CD4-positive, alpha-beta memory T cell (primary cell): Measurements from ENCODE around the gene CD180. TPM values are rescaled to one million over a fixed set of nuclear protein-coding genes. Genes with fewer than 3 reads are reported as not detected.

ENCODE experiments used
- CTCF ChIA-PET: fragments of 350-600 bp; sonication (Branson Sonifier 250); formaldehyde crosslinking; loops from one replicate; lab custom pipeline; 2021; ENCODE audit warnings: inconsistent platforms; ENCODE audit not compliant: partially characterized antibody; lab: Charles Lee
- POLR2A ChIA-PET: fragments of 350-600 bp; sonication (Branson Sonifier 250); formaldehyde crosslinking; loops from one replicate; lab custom pipeline; 2021; ENCODE audit not compliant: partially characterized antibody; lab: Charles Lee
- DNase-seq, 5 donors: peaks; one replicate each; pipeline versions ENCODE4 v3.0.0 to v3.0.0-alpha.2; 2020 to 2022; ENCODE audit warnings: mixed read lengths in 1 of 5
- H3K27ac ChIP-seq: one replicate; pipeline ENCODE4 v1.7.0; 2013; ENCODE audit warnings: low read depth, low read length
- H3K27me3 ChIP-seq: 2 replicates; pipeline ENCODE4 v1.7.0; 2013; ENCODE audit warnings: mild to moderate bottlenecking, low read length, moderate library complexity; ENCODE audit not compliant: insufficient read depth
- H3K36me3 ChIP-seq: 2 replicates; pipeline ENCODE4 v1.7.0; 2013; ENCODE audit warnings: mild to moderate bottlenecking, low read length, moderate library complexity; ENCODE audit not compliant: insufficient read depth
- H3K4me1 ChIP-seq: 2 replicates; pipeline ENCODE4 v1.7.0; 2013; ENCODE audit warnings: mild to moderate bottlenecking, low read length, moderate library complexity; ENCODE audit not compliant: insufficient read depth
- H3K4me3 ChIP-seq, 2 donors: one replicate each; pipeline ENCODE4 v1.7.0; 2013; ENCODE audit warnings: low read length in 2 of 2, mild to moderate bottlenecking in 1 of 2
- H3K9me3 ChIP-seq, 2 donors: one replicate each; pipeline ENCODE4 v1.7.0; 2013; ENCODE audit warnings: low read length in 2 of 2, control low read depth in 1 of 2; ENCODE audit not compliant: control insufficient read depth in 1 of 2
- H3K27ac Mint-ChIP-seq, 7 donors: one replicate each; pipeline ENCODE4 v1.8.0; 2020 to 2021; ENCODE audit warnings: mixed read lengths in 7 of 7, mild to moderate bottlenecking in 6 of 7, inconsistent platforms in 3 of 7, moderate library complexity in 3 of 7
- H3K27me3 Mint-ChIP-seq, 2 donors: one replicate each; pipeline ENCODE4 v1.8.0; 2020 to 2021; ENCODE audit warnings: mixed read lengths in 2 of 2
- H3K36me3 Mint-ChIP-seq, 2 donors: one replicate each; pipeline ENCODE4 v1.8.0; 2020 to 2021; ENCODE audit warnings: mixed read lengths in 2 of 2, inconsistent platforms in 1 of 2, mild to moderate bottlenecking in 1 of 2
- H3K4me1 Mint-ChIP-seq, 4 donors: one replicate each; pipeline ENCODE4 v1.8.0; 2020 to 2021; ENCODE audit warnings: mixed read lengths in 4 of 4, mild to moderate bottlenecking in 1 of 4
- H3K4me3 Mint-ChIP-seq, 8 donors: one replicate each; pipeline ENCODE4 v1.8.0; 2020 to 2021; ENCODE audit warnings: mixed read lengths in 8 of 8, mild to moderate bottlenecking in 7 of 8, moderate library complexity in 6 of 8, inconsistent platforms in 3 of 8
- H3K9me3 Mint-ChIP-seq, 8 donors: one replicate each; pipeline ENCODE4 v1.8.0; 2020 to 2021; ENCODE audit warnings: mixed read lengths in 8 of 8, mild to moderate bottlenecking in 5 of 8, inconsistent platforms in 3 of 8, moderate library complexity in 1 of 8
- intact Hi-C: fragments of 100-400 bp; cut with micrococcal nuclease; formaldehyde crosslinking; loops from one replicate; pipeline ENCODE4 v1.15.1; 2023
- polyA plus RNA-seq, 2 donors: library from polyadenylated mRNA; unstranded; fragments of 300-500 nt; fragmentation: Illumina TruSeq; gene quantifications; one replicate each; pipeline ENCODE4 v1.2.3, GENCODE V29; 2021
- total RNA-seq, 2 experiments: library from RNA; stranded (reverse); gene quantifications; one replicate each; pipeline ENCODE4 v1.2.3, GENCODE V29; 2021

Gene CD180
- total and polyA plus RNA-seq, 4 experiments from 2014 or later, result 0.25 to 0.52 (median 0.50) TPM; not detected in 1

DNA sequence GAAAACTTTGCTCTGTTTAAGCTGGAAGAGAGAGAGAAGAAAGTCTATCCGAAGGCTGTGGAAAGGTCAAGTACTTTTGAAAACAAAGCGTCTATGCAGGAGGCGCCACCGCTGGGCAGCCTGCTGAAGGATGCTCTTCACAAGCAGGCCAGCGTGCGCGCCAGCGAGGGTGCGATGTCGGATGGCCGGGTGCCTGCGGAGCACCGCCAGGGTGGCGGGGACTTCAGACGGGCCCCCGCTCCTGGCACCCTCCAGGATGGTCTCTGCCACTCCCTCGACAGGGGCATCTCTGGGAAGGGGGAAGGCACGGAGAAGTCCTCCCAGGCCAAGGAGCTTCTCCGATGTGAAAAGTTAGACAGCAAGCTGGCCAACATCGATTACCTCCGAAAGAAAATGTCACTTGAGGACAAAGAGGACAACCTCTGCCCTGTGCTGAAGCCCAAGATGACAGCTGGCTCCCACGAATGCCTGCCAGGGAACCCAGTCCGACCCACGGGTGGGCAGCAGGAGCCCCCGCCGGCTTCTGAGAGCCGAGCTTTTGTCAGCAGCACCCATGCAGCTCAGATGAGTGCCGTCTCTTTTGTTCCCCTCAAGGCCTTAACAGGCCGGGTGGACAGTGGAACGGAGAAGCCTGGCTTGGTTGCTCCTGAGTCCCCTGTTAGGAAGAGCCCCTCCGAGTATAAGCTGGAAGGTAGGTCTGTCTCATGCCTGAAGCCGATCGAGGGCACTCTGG is 32.6 kb downstream of the CD180 start:
- H3K27ac ChIP-seq, result peak overlapping the region; percentile 86
- H3K9me3 Mint-ChIP-seq, result peaks cover 0 to 2% (median 0%) of the 10 kb centered on the region in 8 donors
- H3K27me3 Mint-ChIP-seq, result no peaks in the 10 kb centered on the region
- no peak for DNase-seq
- peak overlapping the region in 1 of 2 donors; percentile 66 for H3K4me3 ChIP-seq
- no peaks in the 10 kb centered on the region for H3K9me3 ChIP-seq
- H3K27me3 ChIP-seq, result no peaks in the 10 kb centered on the region
- peak overlapping the region; percentile 89 to 96 (median 92) for H3K4me3 Mint-ChIP-seq
- CTCF ChIA-PET, result interaction anchor here (0.8 to 18.1 kb wide), 5 partner anchors 9 to 46 kb away, joined by 3 to 851 read pairs (median 6); partner anchors contain the start of gene CD180
- no peaks in the 10 kb centered on the region for H3K36me3 ChIP-seq
- H3K4me1 Mint-ChIP-seq, result peaks cover 57 to 93% (median 77%) of the 10 kb centered on the region in 4 donors
- intact Hi-C loops, result loop anchor here (10.0 kb wide), 1 partner anchor 1091 kb away; no protein-coding TSS in a partner anchor
- H3K4me1 ChIP-seq, result peaks cover 98% of the 10 kb centered on the region
- H3K27ac Mint-ChIP-seq, result peak overlapping the region; percentile 86 to 98 (median 97)
- peaks cover 22 to 26% of the 10 kb centered on the region in 2 donors for H3K36me3 Mint-ChIP-seq
- POLR2A ChIA-PET, result interaction anchor here (0.6 to 19.4 kb wide), 9 partner anchors 15 to 1137 kb away, joined by 3 to 703 read pairs (median 10); partner anchors contain the start of gene CD180

DNA sequence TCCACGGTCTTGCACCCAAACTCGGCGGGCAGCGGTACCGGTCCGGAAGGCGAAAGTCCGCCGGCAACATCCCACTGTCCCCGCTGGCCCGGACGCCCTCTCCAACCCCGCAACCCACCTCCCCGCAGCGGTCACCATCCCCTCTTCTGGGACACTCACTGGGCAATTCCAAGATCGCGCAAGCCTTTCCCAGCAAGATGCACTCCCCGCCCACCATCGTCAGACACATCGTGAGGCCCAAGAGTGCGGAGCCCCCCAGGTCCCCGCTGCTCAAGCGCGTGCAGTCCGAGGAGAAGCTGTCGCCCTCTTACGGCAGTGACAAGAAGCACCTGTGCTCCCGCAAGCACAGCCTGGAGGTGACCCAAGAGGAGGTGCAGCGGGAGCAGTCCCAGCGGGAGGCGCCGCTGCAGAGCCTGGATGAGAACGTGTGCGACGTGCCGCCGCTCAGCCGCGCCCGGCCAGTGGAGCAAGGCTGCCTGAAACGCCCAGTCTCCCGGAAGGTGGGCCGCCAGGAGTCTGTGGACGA is 33.3 kb downstream of the CD180 start:
- H3K4me1 ChIP-seq, result peaks cover 96% of the 10 kb centered on the region
- CTCF ChIA-PET, result interaction anchor here (0.8 to 18.1 kb wide), 5 partner anchors 8 to 1053 kb away, joined by 3 to 851 read pairs (median 5); partner anchors contain the start of genes CD180 and PIK3R1
- peak overlapping the region; percentile 73 to 90 (median 81) for H3K4me3 Mint-ChIP-seq
- no peaks in the 10 kb centered on the region for H3K9me3 ChIP-seq
- DNase-seq, result no peak
- no peaks in the 10 kb centered on the region for H3K36me3 ChIP-seq
- H3K36me3 Mint-ChIP-seq, result peaks cover 22 to 26% of the 10 kb centered on the region in 2 donors
- POLR2A ChIA-PET, result interaction anchor here (0.6 to 19.4 kb wide), 6 partner anchors 9 to 1138 kb away, joined by 3 to 703 read pairs (median 62); partner anchors contain the start of gene CD180
- peak overlapping the region; percentile 86 for H3K27ac ChIP-seq
- no peaks in the 10 kb centered on the region for H3K27me3 ChIP-seq
- peaks cover 55 to 94% (median 75%) of the 10 kb centered on the region in 4 donors for H3K4me1 Mint-ChIP-seq
- peak overlapping the region; percentile 42 to 98 (median 94) for H3K27ac Mint-ChIP-seq
- no peaks in the 10 kb centered on the region for H3K27me3 Mint-ChIP-seq
- H3K9me3 Mint-ChIP-seq, result peaks cover 0 to 2% (median 0%) of the 10 kb centered on the region in 8 donors
- H3K4me3 ChIP-seq, result no peak overlapping the region
- intact Hi-C loops, result loop anchor here (10.0 kb wide), 1 partner anchor 1092 kb away; no protein-coding TSS in a partner anchor

- ChIA-PET POLR2A (interaction anchor here (0.6 to 19.4 kb wide), 8 partner anchors 18 to 1119 kb away, joined by 4 to 703 read pairs (median 10); partner anchors contain the start of genes CD180 and PIK3R1), CTCF (interaction anchor here (1.1 to 18.1 kb wide), 5 partner anchors 16 to 1092 kb away, joined by 3 to 851 read pairs (median 4); partner anchors contain the start of gene CD180)
- H3K27ac ChIP-seq, result peak overlapping the region; percentile 86
- H3K4me3 ChIP-seq, result peak overlapping the region in 1 of 2 donors; percentile 38
- H3K36me3 ChIP-seq, result no peaks in the 10 kb centered on the region
- peaks cover 52 to 94% (median 74%) of the 10 kb centered on the region in 4 donors for H3K4me1 Mint-ChIP-seq
- H3K36me3 Mint-ChIP-seq, result peaks cover 22 to 26% of the 10 kb centered on the region in 2 donors
- no peaks in the 10 kb centered on the region for H3K9me3 ChIP-seq
- no peaks in the 10 kb centered on the region for H3K27me3 Mint-ChIP-seq
- DNase-seq, result no peak
- peaks cover 0 to 2% (median 0%) of the 10 kb centered on the region in 8 donors for H3K9me3 Mint-ChIP-seq
- H3K27me3 ChIP-seq, result no peaks in the 10 kb centered on the region
- H3K27ac Mint-ChIP-seq, result peak overlapping the region; percentile 80 to 98 (median 90)
- intact Hi-C loops, result loop anchor here (1.0 to 10.0 kb wide), 2 partner anchors 46 to 1093 kb away; no protein-coding TSS in a partner anchor
- H3K4me3 Mint-ChIP-seq, result peak overlapping the region; percentile 73 to 90 (median 81)
- H3K4me1 ChIP-seq, result peaks cover 96% of the 10 kb centered on the region
These were observed 34.8 kb downstream of the CD180 start for GRCh38 chr5:67161767-67162166.

- DNase-seq, result peak; percentile 43 to 79 (median 58)
- H3K4me3 Mint-ChIP-seq, result peak overlapping the region; percentile 73 to 90 (median 81)
- Histone ChIP-seq H3K4me3 (peak overlapping the region in 1 of 2 donors; percentile 29), H3K4me1 (peaks cover 94% of the 10 kb centered on the region), H3K9me3 (no peaks in the 10 kb centered on the region), H3K36me3 (no peaks in the 10 kb centered on the region), H3K27me3 (no peaks in the 10 kb centered on the region), H3K27ac (peak overlapping the region; percentile 86)
- no peaks in the 10 kb centered on the region for H3K27me3 Mint-ChIP-seq
- intact Hi-C loops, result loop anchor here (1.0 to 10.0 kb wide), 2 partner anchors 46 to 1094 kb away; no protein-coding TSS in a partner anchor
- H3K4me1 Mint-ChIP-seq, result peaks cover 56 to 96% (median 75%) of the 10 kb centered on the region in 4 donors
- H3K27ac Mint-ChIP-seq, result peak overlapping the region; percentile 80 to 98 (median 90)
- peaks cover 20 to 24% of the 10 kb centered on the region in 2 donors for H3K36me3 Mint-ChIP-seq
- ChIA-PET POLR2A (interaction anchor here (0.6 to 19.4 kb wide), 8 partner anchors 19 to 1119 kb away, joined by 4 to 703 read pairs (median 11); partner anchors contain the start of genes CD180 and PIK3R1), CTCF (interaction anchor here (1.0 to 18.1 kb wide), 4 partner anchors 21 to 1092 kb away, joined by 4 to 851 read pairs (median 4); partner anchors contain the start of gene CD180)
- H3K9me3 Mint-ChIP-seq, result peaks cover 0 to 2% (median 0%) of the 10 kb centered on the region in 8 donors
These were observed 35.6 kb downstream of the CD180 start for GRCh38 chr5:67160985-67161384.

DNA sequence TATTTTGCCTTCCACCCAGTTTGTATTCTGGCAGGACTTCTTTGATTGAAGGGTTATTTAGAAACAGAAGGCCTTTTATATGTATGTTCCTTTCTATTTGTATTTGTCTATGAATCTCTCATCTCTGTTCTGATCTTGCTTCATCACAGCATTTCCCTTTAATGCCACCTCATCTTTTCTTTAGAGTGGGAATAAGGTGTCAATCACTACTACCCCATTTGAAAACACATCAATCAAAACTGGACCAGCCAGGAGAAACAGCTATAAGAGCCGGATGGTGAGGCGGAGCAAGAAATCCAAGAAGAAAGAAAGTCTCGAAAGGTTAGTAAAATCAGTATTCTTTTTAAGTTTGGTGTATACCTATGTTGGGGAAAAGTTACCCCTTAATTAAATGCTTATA is 36.3 kb downstream of the CD180 start:
- Histone ChIP-seq H3K4me1 (peaks cover 87% of the 10 kb centered on the region), H3K36me3 (no peaks in the 10 kb centered on the region), H3K27me3 (no peaks in the 10 kb centered on the region), H3K27ac (peak overlapping the region; percentile 86), H3K4me3 (peak overlapping the region in 1 of 2 donors; percentile 29), H3K9me3 (no peaks in the 10 kb centered on the region)
- Mint-ChIP-seq H3K27me3 (no peaks in the 10 kb centered on the region), H3K27ac (peak overlapping the region; percentile 80 to 98 (median 94)), H3K36me3 (peaks cover 18 to 20% of the 10 kb centered on the region in 2 donors), H3K9me3 (peaks cover 0 to 2% (median 0%) of the 10 kb centered on the region in 8 donors), H3K4me3 (peak overlapping the region; percentile 61 to 90 (median 81)), H3K4me1 (peaks cover 55 to 90% (median 71%) of the 10 kb centered on the region in 4 donors)
- no peak for DNase-seq
- intact Hi-C loops, result loop anchor here (10.0 kb wide), 1 partner anchor 1095 kb away; no protein-coding TSS in a partner anchor
- ChIA-PET POLR2A (interaction anchor here (1.5 to 19.4 kb wide), 6 partner anchors 29 to 1120 kb away, joined by 5 to 703 read pairs (median 11); partner anchors contain the start of genes CD180 and PIK3R1), CTCF (interaction anchor here (1.1 to 18.1 kb wide), 5 partner anchors 7 to 1093 kb away, joined by 3 to 851 read pairs (median 5); partner anchors contain the start of gene CD180)

DNA sequence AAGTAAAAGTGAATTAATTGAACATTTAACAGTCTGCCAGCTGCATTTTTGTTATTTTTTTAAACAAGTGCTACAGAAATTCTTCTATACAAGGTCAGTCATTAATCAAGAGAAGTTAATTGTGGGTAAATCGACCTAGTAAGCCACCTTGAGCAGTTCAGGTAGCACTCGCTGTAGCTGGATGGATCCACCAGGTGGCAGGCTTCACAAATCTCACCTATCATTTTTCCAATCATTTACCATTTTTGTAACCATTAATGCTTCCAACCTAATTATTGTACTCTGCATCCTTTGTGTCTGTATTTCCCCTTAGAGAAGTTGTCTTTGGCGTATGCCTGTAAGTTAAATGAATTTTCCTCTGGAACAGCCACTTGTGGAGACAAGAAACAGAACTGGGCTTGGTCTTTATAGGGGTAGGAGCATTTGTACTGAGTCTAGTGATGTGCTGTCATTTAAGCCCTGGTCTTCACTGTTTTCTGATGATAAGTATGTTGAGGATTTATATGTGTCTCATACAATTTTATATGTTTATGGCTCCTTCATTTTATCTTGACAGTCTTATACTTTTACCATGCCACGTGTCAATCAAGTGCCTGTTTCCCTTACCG is 39.5 kb downstream of the CD180 start:
- DNase-seq, result peak; percentile 58 to 64 (median 61)
- Histone ChIP-seq H3K27me3 (no peaks in the 10 kb centered on the region), H3K9me3 (no peaks in the 10 kb centered on the region), H3K27ac (no peak overlapping the region), H3K36me3 (peaks cover 6% of the 10 kb centered on the region), H3K4me3 (no peak overlapping the region), H3K4me1 (peaks cover 55% of the 10 kb centered on the region)
- peaks cover 10 to 22% of the 10 kb centered on the region in 2 donors for H3K36me3 Mint-ChIP-seq
- H3K9me3 Mint-ChIP-seq, result no peaks in the 10 kb centered on the region
- POLR2A ChIA-PET, result interaction anchor here (0.6 to 19.4 kb wide), 7 partner anchors 10 to 154 kb away, joined by 3 to 703 read pairs (median 3); partner anchors contain the start of gene CD180
- H3K27me3 Mint-ChIP-seq, result no peaks in the 10 kb centered on the region
- H3K27ac Mint-ChIP-seq, result peak overlapping the region; percentile 47 to 88 (median 83)
- CTCF ChIA-PET, result interaction anchor here (0.6 to 18.1 kb wide), 12 partner anchors 10 to 1098 kb away, joined by 3 to 851 read pairs (median 4); partner anchors contain the start of gene CD180
- H3K4me1 Mint-ChIP-seq, result peaks cover 43 to 58% (median 51%) of the 10 kb centered on the region in 4 donors
- H3K4me3 Mint-ChIP-seq, result peak overlapping the region in 4 of 8 donors; percentile 8 to 55 (median 45)
- intact Hi-C loops, result loop anchor here (1.0 to 2.0 kb wide), 4 partner anchors 9 to 342 kb away; no protein-coding TSS in a partner anchor
